HG03025 (cell line): ENCODE data around the gene MDN1.
"Not testable (repeated sequence)": the region's sequence is repeated elsewhere in the genome, so short reads cannot be mapped to it uniquely, and the experiment has no call there.

Experiments
- ATAC-seq: cut with Tn5 transposase; IDR thresholded peaks from one replicate; pipeline ENCODE4 v1.9.1; 2021; ENCODE audit warnings: mild to moderate bottlenecking, moderate library complexity; ENCODE audit not compliant: unreplicated experiment, low FRiP score

MDN1 gene, protein sequence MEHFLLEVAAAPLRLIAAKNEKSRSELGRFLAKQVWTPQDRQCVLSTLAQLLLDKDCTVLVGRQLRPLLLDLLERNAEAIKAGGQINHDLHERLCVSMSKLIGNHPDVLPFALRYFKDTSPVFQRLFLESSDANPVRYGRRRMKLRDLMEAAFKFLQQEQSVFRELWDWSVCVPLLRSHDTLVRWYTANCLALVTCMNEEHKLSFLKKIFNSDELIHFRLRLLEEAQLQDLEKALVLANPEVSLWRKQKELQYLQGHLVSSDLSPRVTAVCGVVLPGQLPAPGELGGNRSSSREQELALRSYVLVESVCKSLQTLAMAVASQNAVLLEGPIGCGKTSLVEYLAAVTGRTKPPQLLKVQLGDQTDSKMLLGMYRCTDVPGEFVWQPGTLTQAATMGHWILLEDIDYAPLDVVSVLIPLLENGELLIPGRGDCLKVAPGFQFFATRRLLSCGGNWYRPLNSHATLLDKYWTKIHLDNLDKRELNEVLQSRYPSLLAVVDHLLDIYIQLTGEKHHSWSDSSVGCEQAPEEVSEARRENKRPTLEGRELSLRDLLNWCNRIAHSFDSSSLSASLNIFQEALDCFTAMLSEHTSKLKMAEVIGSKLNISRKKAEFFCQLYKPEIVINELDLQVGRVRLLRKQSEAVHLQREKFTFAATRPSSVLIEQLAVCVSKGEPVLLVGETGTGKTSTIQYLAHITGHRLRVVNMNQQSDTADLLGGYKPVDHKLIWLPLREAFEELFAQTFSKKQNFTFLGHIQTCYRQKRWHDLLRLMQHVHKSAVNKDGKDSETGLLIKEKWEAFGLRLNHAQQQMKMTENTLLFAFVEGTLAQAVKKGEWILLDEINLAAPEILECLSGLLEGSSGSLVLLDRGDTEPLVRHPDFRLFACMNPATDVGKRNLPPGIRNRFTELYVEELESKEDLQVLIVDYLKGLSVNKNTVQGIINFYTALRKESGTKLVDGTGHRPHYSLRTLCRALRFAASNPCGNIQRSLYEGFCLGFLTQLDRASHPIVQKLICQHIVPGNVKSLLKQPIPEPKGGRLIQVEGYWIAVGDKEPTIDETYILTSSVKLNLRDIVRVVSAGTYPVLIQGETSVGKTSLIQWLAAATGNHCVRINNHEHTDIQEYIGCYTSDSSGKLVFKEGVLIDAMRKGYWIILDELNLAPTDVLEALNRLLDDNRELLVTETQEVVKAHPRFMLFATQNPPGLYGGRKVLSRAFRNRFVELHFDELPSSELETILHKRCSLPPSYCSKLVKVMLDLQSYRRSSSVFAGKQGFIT (N-terminal part only)

DNA sequence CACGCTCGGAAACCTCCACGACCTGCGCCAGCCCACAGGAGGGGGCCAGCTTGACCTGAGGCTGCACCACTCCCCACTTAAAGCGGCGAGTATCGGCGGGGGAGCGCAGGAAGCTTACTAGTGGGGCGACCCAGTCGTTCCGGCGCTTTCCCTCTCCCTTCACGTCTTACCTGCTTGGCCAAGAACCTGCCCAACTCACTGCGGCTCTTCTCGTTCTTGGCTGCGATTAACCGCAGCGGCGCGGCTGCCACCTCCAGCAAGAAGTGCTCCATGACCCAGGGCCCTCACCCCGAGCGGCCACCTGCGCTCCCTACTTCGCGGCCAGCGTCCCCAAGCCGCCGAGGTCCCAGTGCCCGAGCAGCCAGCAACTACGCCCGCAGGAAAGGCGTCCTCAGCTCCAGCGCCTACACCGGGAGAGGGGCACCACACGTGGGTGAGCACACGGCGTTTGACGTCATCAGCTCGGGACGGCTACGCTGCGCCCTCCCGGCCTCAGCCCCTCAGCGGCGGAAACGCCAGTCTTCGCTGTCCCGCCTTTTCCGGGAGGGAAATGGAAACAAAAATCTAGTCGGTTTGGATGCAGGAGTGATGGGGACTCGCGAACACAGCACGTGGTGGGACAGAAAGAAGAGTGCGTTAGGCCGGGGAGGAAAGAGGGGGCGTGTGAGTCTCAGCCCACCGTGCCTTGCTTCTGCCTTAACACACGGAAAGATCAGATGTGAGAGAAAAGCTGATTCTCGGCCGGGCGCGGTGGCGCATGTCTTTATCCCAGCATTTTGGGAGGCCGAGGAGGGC, at the start of gene MDN1:
MDN1 (minus strand) TSS at position 459 of the 795 bp plus-strand sequence; CDS start at position 272, 187 bp downstream.
- ATAC-seq: peak; percentile 89

DNA sequence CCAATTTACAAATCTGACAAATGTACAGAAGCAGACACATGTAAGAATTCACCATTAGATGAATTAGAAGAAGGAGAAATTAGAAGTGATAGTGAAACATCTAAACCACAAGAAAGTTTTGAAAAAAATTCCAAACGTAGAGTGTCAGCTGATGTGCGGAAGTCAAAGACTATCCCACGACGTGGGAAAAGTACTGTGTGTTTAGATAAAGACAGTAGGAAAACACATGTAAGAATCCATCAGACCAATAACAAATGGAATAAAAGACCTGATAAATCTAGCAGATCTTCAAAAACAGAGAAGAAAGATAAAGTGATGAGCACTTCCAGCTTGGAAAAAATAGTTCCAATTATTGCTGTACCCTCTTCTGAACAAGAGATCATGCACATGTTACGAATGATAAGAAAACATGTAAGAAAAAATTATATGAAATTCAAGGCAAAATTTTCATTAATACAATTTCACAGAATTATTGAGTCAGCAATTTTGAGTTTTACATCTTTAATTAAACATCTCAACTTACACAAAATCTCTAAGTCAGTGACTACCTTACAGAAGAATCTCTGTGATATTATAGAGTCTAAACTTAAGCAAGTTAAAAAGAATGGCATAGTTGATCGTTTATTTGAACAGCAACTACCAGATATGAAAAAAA, 46.6 kb upstream of the MDN1 start:
- ATAC-seq: no peak

DNA sequence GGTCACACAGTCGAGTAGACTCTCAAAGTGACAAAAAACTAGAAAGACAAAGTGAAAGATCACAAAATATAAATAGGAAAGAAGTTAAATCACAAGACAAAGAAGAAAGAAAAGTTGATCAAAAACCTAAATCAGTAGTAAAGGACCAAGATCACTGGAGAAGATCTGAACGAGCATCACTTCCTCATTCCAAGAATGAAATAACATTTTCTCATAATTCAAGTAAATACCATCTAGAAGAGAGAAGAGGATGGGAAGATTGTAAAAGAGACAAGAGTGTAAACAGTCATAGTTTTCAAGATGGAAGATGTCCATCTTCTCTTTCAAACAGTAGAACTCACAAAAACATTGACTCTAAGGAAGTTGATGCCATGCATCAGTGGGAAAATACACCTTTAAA, 43.1 kb upstream of the MDN1 start:
- ATAC-seq: no peak

DNA sequence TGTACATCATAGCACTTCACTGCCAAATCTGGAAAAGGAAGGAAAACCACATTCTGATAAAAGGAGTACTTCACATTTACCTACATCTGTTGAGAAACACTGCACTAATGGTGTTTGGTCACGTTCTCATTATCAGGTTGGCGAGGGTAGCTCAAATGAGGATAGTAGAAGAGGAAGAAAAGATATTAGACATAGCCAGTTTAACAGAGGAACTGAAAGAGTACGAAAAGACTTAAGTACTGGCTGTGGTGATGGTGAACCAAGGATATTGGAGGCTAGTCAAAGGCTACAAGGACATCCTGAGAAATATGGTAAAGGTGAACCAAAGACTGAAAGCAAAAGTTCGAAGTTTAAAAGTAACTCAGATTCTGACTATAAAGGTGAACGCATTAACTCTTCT, 42.7 kb upstream of the MDN1 start:
- peak; percentile 83 for ATAC-seq

DNA sequence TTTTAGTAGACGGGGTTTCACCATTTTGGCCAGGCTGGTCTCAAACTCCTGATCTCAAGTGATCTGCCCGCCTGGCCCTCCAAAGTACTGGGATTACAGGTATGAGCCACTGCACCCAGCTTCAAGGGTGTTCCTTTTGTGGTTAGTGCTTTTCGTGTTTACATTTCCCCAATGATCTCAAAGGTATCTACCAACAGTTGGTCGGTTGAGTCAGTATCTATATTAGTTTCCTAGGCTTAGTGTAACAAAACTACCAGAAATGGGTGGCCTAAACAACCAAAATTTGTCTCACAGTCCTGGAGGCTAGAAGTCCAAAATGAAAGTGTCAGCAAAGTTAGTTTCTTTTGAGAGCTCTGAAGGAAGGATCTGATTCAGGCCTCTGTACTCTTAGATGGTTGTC, 40.1 kb upstream of the MDN1 start:
- ATAC-seq: peak; percentile 53

DNA sequence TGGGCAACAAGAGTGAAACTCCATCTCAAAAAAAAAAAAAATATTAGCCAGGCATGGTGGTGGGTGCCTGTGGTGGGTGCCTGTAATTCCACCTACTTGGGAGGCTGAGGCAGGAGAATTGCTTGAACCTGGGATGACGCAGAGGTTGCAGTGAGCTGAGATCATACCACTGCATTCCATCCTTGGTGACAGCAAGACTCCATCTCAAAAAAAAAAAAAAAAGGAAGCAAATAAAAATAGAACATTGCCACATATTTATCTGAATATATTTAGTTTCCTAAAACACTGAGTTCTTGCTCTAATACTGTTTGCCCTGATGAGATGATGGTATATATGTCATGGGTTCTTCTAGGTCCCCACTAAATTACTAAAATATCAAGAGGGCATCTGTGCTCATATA, 38.4 kb upstream of the MDN1 start:
- no peak for ATAC-seq

DNA sequence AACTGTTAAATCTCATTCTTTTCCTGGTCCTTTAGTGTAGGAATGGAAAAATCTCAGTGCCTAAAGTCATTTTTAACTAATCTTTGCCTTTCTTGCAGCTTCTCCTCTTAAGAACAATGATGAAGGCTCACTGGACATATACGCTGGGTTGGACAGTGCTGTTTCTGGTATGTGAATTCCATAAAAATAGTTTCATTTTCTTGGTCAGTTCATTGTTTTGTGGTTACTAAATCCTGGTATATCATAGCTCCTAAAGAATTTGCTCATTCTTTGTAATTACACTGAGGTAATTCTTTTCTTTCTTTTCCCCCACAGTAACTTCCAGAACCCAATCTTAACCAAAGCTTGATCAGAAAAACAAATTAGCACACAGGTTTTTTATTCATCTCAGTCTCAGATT, 33.5 kb upstream of the MDN1 start:
- ATAC-seq: no peak

DNA sequence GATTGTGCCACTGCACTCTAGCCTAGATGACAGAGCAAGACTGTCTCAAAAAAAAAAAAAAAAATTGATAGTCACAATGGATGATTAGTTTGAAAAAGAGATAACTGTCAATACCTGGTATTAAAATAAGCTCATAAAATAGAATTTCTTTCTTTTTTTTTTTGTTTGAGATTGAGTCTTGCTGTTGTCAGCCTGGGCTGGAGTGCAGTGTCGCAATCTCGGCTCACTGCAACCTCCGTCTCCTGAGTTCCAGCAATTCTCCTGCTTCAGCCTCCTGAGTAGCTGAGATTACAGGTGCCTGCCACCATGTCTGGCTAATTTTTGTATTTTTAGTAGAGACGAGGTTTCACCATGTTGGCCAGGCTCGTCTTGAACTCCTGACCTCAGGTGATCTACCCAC, 27.9 kb upstream of the MDN1 start:
- ATAC-seq: not testable (repeated sequence)

DNA sequence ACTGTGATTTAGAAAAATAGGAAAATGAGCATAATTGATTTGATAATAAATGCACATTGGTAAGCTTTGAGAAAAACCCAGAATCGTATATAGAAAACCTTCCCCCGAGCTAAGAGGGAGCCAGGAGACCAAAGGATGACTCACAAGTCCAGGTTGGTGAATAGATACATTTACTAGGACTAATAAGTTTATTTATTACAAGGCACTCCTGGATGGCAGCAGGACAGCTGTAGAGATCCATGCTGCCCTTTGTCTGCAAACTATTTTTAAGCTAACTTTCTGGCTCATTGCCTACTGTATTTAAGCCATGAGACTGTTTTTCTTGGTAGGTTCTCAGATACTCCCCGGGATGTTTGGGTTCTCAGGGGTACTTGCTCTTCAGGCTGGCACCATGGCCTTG, 23.5 kb upstream of the MDN1 start:
- no peak for ATAC-seq

DNA sequence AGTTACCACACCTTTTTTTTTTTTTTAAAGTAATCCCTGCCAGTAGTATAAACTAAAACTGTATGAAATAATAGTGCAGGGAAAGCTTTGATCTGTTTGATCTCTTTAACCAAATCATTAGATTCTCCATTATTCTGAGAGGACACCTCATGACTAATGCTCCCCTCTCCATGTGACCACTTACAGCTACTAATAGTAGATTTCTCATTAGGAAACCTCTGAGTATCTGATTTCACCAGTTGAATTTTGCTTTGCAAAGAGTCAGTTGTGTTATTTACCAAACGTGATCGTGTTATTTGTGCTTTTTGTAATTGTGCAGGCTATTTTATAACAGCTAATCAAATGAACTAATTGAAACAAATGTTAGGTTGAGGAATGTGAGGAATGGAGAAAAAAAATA, 22.6 kb upstream of the MDN1 start:
- ATAC-seq: no peak

DNA sequence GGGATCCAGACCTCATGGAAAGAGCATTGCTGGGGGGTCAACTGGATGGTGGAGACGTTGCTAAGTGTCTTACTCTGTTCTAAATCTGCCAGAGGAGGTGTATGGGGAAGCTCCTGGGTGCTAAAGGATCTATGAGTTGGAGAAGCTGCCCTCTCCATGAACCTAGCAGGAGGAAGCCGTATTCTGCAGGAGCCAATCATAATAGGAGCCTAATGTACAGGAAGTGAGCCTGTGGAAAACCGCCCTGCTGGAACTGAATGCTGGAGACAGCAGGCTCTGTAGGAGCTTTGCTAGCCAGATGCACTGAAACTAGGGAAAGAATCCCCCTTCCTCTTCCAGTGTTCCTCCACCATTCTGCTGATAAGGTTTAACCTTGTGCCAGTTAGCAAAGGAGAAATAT, 20.9 kb upstream of the MDN1 start:
- ATAC-seq: no peak

DNA sequence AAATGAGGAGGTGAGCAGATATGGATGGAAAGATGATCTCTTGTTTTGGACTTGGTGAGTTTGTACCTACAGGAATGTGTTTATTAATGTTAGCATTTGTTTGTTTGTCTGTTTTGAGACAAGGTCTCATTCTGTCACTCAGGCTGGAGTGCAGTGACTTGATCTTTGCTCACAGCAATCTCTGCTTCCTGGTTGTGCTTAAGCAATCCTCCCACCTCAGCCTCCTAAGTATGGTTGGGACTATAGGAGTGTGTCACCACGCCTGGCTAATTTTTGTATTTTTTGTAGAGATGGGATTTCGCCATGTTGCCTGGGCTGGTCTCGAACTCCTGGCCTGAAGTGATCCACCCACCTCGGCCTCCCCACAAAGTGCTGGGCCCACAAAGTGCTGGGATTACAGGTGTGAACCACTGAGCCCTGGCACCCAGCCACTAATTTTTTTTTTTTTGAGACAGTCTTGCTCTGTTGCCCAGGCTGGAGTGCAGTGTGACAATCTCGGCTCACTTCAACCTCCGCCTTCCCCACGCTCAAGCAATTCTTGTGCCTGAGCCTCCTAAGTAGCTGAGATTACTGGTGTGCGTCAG, 17.1 kb upstream of the MDN1 start:
- ATAC-seq: no peak

DNA sequence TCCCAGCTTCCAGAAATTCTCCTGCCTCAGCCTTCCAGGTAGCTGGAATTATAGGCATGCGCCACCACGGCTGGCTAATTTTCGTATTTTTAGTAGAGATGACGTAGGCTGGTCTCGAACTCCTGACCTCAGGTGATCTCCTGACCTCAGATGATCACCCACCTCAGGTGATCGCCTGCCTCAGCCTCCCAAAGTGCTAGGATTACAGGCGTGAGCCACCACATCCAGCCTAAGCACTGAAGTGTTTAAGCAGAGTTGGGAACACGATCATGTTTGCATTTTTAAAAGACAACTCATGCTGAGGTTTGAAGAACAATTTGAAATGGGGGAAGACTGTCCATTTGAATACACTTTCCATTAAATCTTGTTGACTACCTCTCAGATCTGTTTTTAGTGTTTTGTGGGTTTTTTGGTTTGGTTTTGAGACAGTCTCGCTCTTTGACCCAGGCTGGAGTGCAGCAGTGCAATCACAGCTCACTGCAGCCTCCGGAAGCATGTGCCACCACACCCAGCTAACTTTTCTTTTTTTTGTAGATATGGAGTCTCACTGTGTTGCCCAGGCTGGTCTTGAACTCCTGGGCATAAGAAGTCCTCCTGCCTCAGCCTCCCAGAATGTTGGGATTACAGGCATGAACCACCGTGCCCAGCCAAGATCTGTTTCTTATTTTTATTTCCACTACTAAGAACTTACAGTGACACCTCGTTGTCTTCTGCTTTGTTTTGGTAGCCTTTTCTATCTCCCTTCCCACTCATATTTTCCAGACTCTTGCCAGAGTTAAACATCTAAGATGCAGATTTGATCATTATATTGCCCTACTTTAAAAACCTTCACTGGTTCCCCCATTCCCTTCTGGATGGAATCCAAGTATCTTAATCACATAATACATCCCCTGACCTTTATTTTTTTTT, 15.5 kb upstream of the MDN1 start:
- ATAC-seq: peak; percentile 98

DNA sequence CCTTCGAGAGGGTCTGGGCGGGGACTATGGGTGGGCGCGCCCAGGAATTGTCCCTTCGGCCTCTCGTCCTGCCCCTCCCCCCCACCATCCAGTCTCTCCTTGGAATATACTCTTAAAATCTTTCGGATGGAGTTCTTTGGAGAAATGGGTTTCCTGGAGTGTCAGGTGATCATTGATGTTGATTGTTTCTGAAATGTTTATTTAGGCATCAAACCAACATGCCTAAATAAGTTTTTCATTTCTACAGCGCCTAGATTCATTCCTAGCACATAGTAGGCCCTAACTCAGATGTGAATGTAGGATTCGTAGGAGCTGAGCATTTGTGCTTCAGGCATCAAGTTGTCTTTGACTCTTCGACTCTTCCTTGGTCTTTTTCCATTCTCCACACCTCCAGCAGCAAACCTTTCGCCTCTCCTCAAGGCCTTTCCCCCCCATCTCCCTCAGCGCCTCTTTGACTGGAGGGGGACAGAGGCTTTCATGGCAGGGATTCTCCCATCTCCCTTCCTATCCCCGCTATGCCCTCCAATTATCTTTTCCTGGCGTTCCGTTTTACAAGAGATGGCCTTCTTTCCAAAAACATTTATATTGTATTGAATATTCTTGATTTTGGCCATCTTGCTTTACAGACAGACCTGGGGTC, 10.7 kb upstream of the MDN1 start:
- ATAC-seq: no peak

DNA sequence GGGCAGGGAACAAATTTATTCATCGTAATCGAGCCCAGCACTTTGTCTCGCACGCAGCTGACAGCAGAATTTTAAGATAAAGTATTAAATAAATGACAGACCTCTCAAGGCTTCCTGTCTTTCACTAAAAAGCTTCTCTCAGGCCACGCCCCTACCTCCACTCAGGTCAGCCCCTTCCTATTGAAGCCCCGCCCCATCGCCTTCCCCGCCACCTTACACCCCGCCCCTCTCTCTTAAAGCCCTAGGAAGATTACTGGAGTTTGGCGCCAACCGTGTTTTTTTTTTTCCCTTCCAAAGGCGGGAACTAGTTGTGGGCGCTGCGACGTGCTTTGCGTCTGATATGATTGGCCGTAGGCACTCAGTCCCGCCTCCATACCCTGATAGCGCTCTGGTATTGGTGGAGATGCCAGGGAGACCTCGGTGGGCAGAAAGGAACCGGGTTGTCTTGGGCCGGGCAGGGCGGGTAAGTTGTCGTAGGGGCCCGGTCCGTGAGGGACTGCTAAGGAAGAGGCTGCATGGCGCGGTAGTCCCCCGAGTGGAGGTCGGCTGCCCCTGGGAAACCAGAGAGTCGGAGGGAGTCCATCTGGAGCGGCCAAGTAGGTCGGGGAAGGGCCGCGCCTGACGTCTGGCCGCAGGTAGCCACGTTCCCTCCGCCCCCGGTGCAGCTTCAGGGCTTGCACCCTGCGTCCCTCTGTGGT, 10.0 kb upstream of the MDN1 start, which contains the start of gene CASP8AP2:
CASP8AP2 (plus strand) TSS at position 409 of the 698 bp plus-strand sequence.
- peak; percentile 95 for ATAC-seq

DNA sequence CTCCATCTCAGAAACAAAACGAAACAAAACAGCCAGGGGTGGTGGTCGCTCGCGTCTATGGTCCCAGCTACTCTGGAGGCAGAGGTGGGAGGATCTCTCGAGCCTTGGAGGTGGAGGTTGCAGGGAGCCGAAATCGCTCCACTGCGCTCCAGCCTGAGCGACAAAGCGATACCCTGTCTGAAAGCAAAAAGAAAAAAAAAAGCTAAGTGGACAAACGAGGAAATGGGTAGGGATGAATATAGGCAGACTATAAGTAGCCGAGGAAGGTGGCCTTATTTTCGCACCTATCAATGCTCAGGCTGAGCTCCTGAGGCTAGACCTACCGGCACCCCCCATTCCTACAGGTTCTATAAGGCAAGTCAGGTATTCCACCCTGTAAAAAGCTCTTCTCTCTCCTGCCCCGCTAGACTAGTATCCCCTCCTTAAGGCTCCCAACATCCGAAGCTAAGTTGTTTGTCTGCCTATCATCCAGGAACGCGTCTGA, 9.4 kb upstream of the MDN1 start:
- peak; percentile 29 for ATAC-seq

DNA sequence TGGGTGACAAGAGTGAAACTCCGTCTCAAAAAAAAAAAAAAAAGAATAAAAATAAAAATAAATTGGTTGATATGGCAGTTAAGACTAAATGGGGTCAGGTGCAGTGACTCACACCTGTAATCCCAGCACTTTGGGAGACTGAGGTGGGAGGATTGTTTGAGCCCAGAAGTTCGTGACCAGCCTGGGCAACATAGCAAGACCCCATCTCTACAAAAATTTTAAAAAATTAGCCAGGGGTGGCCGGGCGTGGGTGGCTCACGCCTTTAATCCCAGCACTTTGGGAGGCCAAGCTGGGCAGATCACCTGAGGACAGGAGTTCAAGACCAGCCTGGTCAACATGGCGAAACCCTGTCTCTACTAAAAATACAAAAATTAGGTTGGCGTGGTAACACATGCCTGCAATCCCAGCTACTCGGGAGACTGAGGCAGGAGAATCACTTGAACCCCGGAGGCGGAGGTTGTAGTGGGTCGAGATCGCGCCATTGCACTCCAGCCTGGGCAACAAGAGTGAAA, 8.9 kb upstream of the MDN1 start:
- ATAC-seq: not testable (repeated sequence)
